ENCODE measurements around the gene AXDND1.

The AXDND1 gene

DNA sequence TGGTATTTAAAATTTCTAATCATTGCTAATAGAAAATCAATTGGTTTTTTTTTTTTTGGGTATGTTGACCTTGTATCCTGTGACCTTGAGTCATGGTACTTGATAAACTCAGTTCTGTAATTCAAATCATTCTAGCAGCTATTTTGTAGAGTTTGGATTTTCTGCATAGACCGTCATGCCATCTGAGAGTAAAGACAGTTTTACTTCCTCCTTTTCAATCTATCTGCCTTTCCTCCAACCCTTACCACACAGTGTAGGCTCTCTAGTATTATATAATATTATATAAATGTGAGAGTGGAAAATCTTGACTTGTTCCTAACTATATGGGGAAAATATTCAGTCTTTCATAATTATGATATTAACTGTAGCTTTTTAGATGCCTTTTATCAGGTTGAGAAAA is 232.9 kb downstream of the AXDND1 start:
- TF ChIP-seq CSDC2 (CRISPR knock-in tag; IDR thresholded peaks at IDR 0.05): no peak
- TF ChIP-seq ZFP30 (CRISPR knock-in tag; IDR thresholded peaks at IDR 0.05): no peak
- TF ChIP-seq BACH2 (CRISPR knock-in tag; IDR thresholded peaks at IDR 0.05; ENCODE audit: borderline replicate concordance): no peak
- TF ChIP-seq ZNF8 (CRISPR knock-in tag; IDR thresholded peaks at IDR 0.05): no peak
- TF ChIP-seq GLIS3 (CRISPR knock-in tag; IDR thresholded peaks at IDR 0.05): no peak
- no peak for TF ChIP-seq ISL1 (CRISPR knock-in tag; IDR thresholded peaks at IDR 0.05)
- TF ChIP-seq TCF4 (CRISPR knock-in tag; IDR thresholded peaks at IDR 0.05; ENCODE audit: borderline replicate concordance): no peak
- no peak for TF ChIP-seq PPARA (CRISPR knock-in tag; IDR thresholded peaks at IDR 0.05; ENCODE audit: borderline replicate concordance)
- TF ChIP-seq SNAI2 (CRISPR knock-in tag; IDR thresholded peaks at IDR 0.05): no peak
- TF ChIP-seq RARB (CRISPR knock-in tag; IDR thresholded peaks at IDR 0.05): no peak
- TF ChIP-seq OSR1 (CRISPR knock-in tag; IDR thresholded peaks at IDR 0.05): no peak
- no peak for TF ChIP-seq ZNF565 (CRISPR knock-in tag; conservative IDR thresholded peaks at IDR 0.05; ENCODE audit: low read depth)
- TF ChIP-seq, protein P1, sequence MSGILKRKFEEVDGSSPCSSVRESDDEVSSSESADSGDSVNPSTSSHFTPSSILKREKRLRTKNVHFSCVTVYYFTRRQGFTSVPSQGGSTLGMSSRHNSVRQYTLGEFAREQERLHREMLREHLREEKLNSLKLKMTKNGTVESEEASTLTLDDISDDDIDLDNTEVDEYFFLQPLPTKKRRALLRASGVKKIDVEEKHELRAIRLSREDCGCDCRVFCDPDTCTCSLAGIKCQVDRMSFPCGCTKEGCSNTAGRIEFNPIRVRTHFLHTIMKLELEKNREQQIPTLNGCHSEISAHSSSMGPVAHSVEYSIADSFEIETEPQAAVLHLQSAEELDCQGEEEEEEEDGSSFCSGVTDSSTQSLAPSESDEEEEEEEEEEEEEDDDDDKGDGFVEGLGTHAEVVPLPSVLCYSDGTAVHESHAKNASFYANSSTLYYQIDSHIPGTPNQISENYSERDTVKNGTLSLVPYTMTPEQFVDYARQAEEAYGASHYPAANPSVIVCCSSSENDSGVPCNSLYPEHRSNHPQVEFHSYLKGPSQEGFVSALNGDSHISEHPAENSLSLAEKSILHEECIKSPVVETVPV (CRISPR knock-in tag; IDR thresholded peaks at IDR 0.05): no peak
- no peak for TF ChIP-seq ZNF70 (CRISPR knock-in tag; IDR thresholded peaks at IDR 0.05)
- no peak for ATAC-seq

DNA sequence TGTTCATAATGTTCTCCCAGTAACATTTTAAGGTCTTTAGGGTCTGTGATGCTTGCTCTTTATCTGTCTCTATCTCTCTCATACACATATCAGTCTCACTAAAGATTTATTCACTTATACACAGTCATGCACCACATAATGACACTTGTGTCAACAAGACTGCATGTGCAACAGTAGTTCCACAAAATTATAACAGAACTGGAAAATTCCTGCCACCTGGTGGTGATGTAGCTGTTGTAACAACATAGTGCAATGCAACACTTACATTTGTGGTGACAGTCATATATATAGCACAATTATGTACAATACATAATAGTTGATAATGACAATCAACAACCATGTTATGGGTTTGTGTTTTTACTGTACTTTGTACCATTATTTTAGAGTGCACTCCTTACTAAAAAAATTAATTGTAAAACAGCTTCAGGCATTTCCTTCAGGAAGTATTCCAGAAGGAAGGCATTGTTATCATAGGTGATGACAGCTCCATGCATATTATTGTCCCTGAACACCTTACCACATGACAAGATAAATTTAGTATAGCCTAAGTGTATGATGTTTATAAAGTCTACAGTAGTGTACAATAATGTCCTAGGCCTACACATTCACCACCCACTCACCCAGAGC is 234.0 kb downstream of the AXDND1 start:
- ATAC-seq: peak; percentile 76
- TF ChIP-seq ZFP3 (CRISPR knock-in tag; IDR thresholded peaks at IDR 0.05) (no peak), ZNF8 (CRISPR knock-in tag; IDR thresholded peaks at IDR 0.05) (no peak), ZNF70 (CRISPR knock-in tag; IDR thresholded peaks at IDR 0.05) (no peak), SNAI2 (CRISPR knock-in tag; IDR thresholded peaks at IDR 0.05) (no peak), TCF4 (CRISPR knock-in tag; IDR thresholded peaks at IDR 0.05; ENCODE audit: borderline replicate concordance) (no peak), GLIS3 (CRISPR knock-in tag; IDR thresholded peaks at IDR 0.05) (no peak)
- TF ChIP-seq, protein P2, sequence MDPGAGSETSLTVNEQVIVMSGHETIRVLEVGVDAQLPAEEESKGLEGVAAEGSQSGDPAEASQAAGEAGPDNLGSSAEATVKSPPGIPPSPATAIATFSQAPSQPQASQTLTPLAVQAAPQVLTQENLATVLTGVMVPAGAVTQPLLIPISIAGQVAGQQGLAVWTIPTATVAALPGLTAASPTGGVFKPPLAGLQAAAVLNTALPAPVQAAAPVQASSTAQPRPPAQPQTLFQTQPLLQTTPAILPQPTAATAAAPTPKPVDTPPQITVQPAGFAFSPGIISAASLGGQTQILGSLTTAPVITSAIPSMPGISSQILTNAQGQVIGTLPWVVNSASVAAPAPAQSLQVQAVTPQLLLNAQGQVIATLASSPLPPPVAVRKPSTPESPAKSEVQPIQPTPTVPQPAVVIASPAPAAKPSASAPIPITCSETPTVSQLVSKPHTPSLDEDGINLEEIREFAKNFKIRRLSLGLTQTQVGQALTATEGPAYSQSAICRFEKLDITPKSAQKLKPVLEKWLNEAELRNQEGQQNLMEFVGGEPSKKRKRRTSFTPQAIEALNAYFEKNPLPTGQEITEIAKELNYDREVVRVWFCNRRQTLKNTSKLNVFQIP (CRISPR knock-in tag; IDR thresholded peaks at IDR 0.05; ENCODE audit: borderline replicate concordance, low read depth): no peak

GRCh38 chr1:179601093-179601492 is 235.3 kb downstream of the AXDND1 start:
- no peak for TF ChIP-seq TSHZ2 (CRISPR knock-in tag; IDR thresholded peaks at IDR 0.05)
- TF ChIP-seq PPARA (CRISPR knock-in tag; IDR thresholded peaks at IDR 0.05; ENCODE audit: borderline replicate concordance): no peak
- no peak for TF ChIP-seq ISL1 (CRISPR knock-in tag; IDR thresholded peaks at IDR 0.05)
- TF ChIP-seq ZC3H10 (CRISPR knock-in tag; IDR thresholded peaks at IDR 0.05): no peak
- no peak for TF ChIP-seq RARB (CRISPR knock-in tag; IDR thresholded peaks at IDR 0.05)
- TF ChIP-seq ZNF565 (CRISPR knock-in tag; conservative IDR thresholded peaks at IDR 0.05; ENCODE audit: low read depth): no peak
- TF ChIP-seq, protein P1 (CRISPR knock-in tag; IDR thresholded peaks at IDR 0.05): no peak
- no peak for ATAC-seq

Measured in SK-N-SH treated with all-trans-retinoic acid at 6 μM for 48 hours (cell line).